Activated T-helper 1 cell treated with Interleukin-2 at 50 U/mL for 16 hours (primary cell): ENCODE measurements around the gene CDK18.

Experiments
- DNase-seq: peaks from one replicate; pipeline ENCODE4 v3.0.0-alpha.2; 2020; ENCODE audit warnings: low read depth

CDK18 gene

GRCh38 chr1:205538235-205538840 lies 33.9 kb downstream of the CDK18 start:
- DNase-seq = no peak

GRCh38 chr1:205541161-205541886 lies 36.9 kb downstream of the CDK18 start:
- no peak for DNase-seq

GRCh38 chr1:205542367-205542766 lies 37.9 kb downstream of the CDK18 start:
- DNase-seq = no peak

GRCh38 chr1:205543351-205544301 lies 39.2 kb downstream of the CDK18 start:
- DNase-seq = no peak

- DNase-seq = no peak
Measured at GRCh38 chr1:205545001-205545919, 40.8 kb downstream of the CDK18 start.

GRCh38 chr1:205545991-205546390 lies 41.5 kb downstream of the CDK18 start:
- DNase-seq = no peak

GRCh38 chr1:205546541-205546940 lies 42.1 kb downstream of the CDK18 start:
- DNase-seq = no peak

- no peak for DNase-seq
Measured at GRCh38 chr1:205547936-205548827, 43.7 kb downstream of the CDK18 start.

- no peak for DNase-seq
Measured at GRCh38 chr1:205554026-205554811, 49.8 kb downstream of the CDK18 start.

- no peak for DNase-seq
Measured at GRCh38 chr1:205561501-205562203, 57.2 kb downstream of the CDK18 start.

- no peak for DNase-seq
Measured at GRCh38 chr1:205563927-205564441, 59.5 kb downstream of the CDK18 start.

- no peak for DNase-seq
Measured at GRCh38 chr1:205565799-205566198, 61.3 kb downstream of the CDK18 start.

GRCh38 chr1:205567716-205568115 lies 63.2 kb downstream of the CDK18 start:
- DNase-seq = no peak

- no peak for DNase-seq
Measured at GRCh38 chr1:205568135-205568468, 63.6 kb downstream of the CDK18 start.

- no peak for DNase-seq
Measured at GRCh38 chr1:205568469-205569361, 64.2 kb downstream of the CDK18 start.

GRCh38 chr1:205569411-205570172 lies 65.1 kb downstream of the CDK18 start:
- DNase-seq = no peak

- no peak for DNase-seq
Measured at GRCh38 chr1:205570173-205570501, 65.7 kb downstream of the CDK18 start.
